A549 treated with Hydrocortisone at 1 μM for 4 hours (cell line): ENCODE measurements around the gene KCNH3. TPM values are rescaled to one million over a fixed set of nuclear protein-coding genes. Genes with fewer than 3 reads are reported as not detected.

Source experiments
- total RNA-seq: library from RNA; stranded (reverse); fragments of 200-300 nt; extraction: Qiagen RNA extraction; gene quantifications from 5 replicates; pipeline ENCODE4 v1.2.3, GENCODE V29; 2022

KCNH3 gene, protein sequence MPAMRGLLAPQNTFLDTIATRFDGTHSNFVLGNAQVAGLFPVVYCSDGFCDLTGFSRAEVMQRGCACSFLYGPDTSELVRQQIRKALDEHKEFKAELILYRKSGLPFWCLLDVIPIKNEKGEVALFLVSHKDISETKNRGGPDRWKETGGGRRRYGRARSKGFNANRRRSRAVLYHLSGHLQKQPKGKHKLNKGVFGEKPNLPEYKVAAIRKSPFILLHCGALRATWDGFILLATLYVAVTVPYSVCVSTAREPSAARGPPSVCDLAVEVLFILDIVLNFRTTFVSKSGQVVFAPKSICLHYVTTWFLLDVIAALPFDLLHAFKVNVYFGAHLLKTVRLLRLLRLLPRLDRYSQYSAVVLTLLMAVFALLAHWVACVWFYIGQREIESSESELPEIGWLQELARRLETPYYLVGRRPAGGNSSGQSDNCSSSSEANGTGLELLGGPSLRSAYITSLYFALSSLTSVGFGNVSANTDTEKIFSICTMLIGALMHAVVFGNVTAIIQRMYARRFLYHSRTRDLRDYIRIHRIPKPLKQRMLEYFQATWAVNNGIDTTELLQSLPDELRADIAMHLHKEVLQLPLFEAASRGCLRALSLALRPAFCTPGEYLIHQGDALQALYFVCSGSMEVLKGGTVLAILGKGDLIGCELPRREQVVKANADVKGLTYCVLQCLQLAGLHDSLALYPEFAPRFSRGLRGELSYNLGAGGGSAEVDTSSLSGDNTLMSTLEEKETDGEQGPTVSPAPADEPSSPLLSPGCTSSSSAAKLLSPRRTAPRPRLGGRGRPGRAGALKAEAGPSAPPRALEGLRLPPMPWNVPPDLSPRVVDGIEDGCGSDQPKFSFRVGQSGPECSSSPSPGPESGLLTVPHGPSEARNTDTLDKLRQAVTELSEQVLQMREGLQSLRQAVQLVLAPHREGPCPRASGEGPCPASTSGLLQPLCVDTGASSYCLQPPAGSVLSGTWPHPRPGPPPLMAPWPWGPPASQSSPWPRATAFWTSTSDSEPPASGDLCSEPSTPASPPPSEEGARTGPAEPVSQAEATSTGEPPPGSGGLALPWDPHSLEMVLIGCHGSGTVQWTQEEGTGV
- total RNA-seq = 1.7 to 3.3 TPM (median 2.1 TPM) in 5 replicates

GRCh38 chr12:49538510-49539403, at the start of gene KCNH3:
TSS of gene KCNH3 (plus strand) at chr12:49539030. CDS start at chr12:49539417, 387 bp downstream.

GRCh38 chr12:49567611-49568441, 29.0 kb downstream of the KCNH3 start, which contains the start of gene MCRS1:
TSS of gene MCRS1 (minus strand) at chr12:49568142. CDS start at chr12:49566731, 1,411 bp downstream.

GRCh38 chr12:49605539-49605938, 66.7 kb downstream of the KCNH3 start, which contains the start of gene FAM186B:
TSS of gene FAM186B (minus strand) at chr12:49605639. CDS start at chr12:49605477, 162 bp downstream.

Other genes with a start within 250 kb of the KCNH3 start
- gene PRPH, start 243.9 kb upstream of the KCNH3 start, total RNA-seq = 0.97 to 1.9 TPM (median 1.6 TPM) in 5 replicates
- gene TROAP, start 215.8 kb upstream of the KCNH3 start, total RNA-seq = 74.4 to 87.6 TPM (median 83.8 TPM) in 5 replicates
- 4.8 to 7.6 TPM (median 6.3 TPM) in 5 replicates for gene C1QL4, start 201.8 kb upstream of the KCNH3 start, total RNA-seq
- 19.5 to 22.7 TPM (median 20.2 TPM) in 5 replicates for gene DNAJC22, start 192.1 kb upstream of the KCNH3 start, total RNA-seq
- 26.1 to 38.4 TPM (median 31.5 TPM) in 5 replicates for gene SPATS2, start 171.6 kb upstream of the KCNH3 start, total RNA-seq
- gene MCRS1, start 29.1 kb downstream of the KCNH3 start, total RNA-seq = 61.5 to 65.6 TPM (median 63.8 TPM) in 5 replicates
- gene FAM186B, start 66.6 kb downstream of the KCNH3 start, total RNA-seq = 0.05 to 0.16 TPM (median 0.13 TPM) in 5 replicates
- gene PRPF40B, start 84.5 kb downstream of the KCNH3 start, total RNA-seq = 4.7 to 7.0 TPM (median 5.8 TPM) in 5 replicates
- 1.1 to 2.5 TPM (median 2.0 TPM) in 5 replicates for gene FMNL3, start 168.4 kb downstream of the KCNH3 start, total RNA-seq
- 471 to 512 TPM (median 502 TPM) in 5 replicates for gene TMBIM6, start 202.5 kb downstream of the KCNH3 start, total RNA-seq